Mesenchymal stem cell (in vitro differentiated cells and primary cell): ENCODE results near the gene GBX2.

ENCODE experiments used
- DNase-seq: peaks from one replicate; pipeline ENCODE4 v3.0.0-alpha.2; 2013
- H2AFZ ChIP-seq: one replicate; pipeline ENCODE4 v1.6.1; 2013; ENCODE audit warnings: low read depth, mild to moderate bottlenecking, control low read depth, inconsistent platforms, low read length, moderate library complexity
- H2AK5ac ChIP-seq: 2 replicates; pipeline ENCODE4 v1.6.1; 2013; ENCODE audit warnings: low read length, moderate library complexity, mild to moderate bottlenecking, inconsistent platforms; ENCODE audit not compliant: severe bottlenecking
- H2BK120ac ChIP-seq: one replicate; pipeline ENCODE4 v1.6.1; 2013; ENCODE audit warnings: low read depth, mild to moderate bottlenecking, inconsistent platforms, low read length, moderate library complexity
- H2BK12ac ChIP-seq, 2 experiments: one replicate each; pipeline ENCODE4 v1.6.1; 2013; ENCODE audit warnings: inconsistent platforms in 2 of 2, low read length in 2 of 2, mild to moderate bottlenecking in 2 of 2, moderate library complexity in 2 of 2, control low read depth in 1 of 2
- H2BK15ac ChIP-seq: one replicate; pipeline ENCODE4 v1.6.1; 2013; ENCODE audit warnings: mild to moderate bottlenecking, low read depth, inconsistent platforms; ENCODE audit not compliant: poor library complexity, severe bottlenecking
- H2BK5ac ChIP-seq: 2 replicates; pipeline ENCODE4 v1.6.1; 2013; ENCODE audit warnings: low read depth, mild to moderate bottlenecking, low read length, control low read depth, inconsistent platforms; ENCODE audit not compliant: poor library complexity, severe bottlenecking
- H3K14ac ChIP-seq, 2 experiments: one replicate each; pipeline ENCODE4 v1.6.1; 2013; ENCODE audit warnings: inconsistent platforms in 2 of 2, low read length in 2 of 2, control low read depth in 1 of 2, mild to moderate bottlenecking in 1 of 2, moderate library complexity in 1 of 2
- H3K18ac ChIP-seq, 2 experiments: one replicate each; pipeline ENCODE4 v1.6.1; 2013; ENCODE audit warnings: inconsistent platforms in 2 of 2, low read length in 2 of 2, control low read depth in 1 of 2, low read depth in 1 of 2, mild to moderate bottlenecking in 1 of 2
- H3K23ac ChIP-seq, 2 experiments: one replicate each; pipeline ENCODE4 v1.6.1; 2013; ENCODE audit warnings: inconsistent platforms in 2 of 2, low read length in 2 of 2, mild to moderate bottlenecking in 2 of 2, moderate library complexity in 2 of 2, control low read depth in 1 of 2
- H3K27ac ChIP-seq: 2 replicates; pipeline ENCODE4 v1.5.1; 2013; ENCODE audit warnings: mild to moderate bottlenecking, moderate library complexity, low read length, control low read depth, inconsistent platforms; ENCODE audit not compliant: poor library complexity, severe bottlenecking
- H3K27me3 ChIP-seq, 2 experiments: 2 replicates each; pipeline versions ENCODE4 v1.6.1 to v1.7.0; 2013; ENCODE audit warnings: low read length in 2 of 2, mild to moderate bottlenecking in 2 of 2, moderate library complexity in 2 of 2, control low read depth in 1 of 2, inconsistent platforms in 1 of 2; ENCODE audit not compliant: control insufficient read depth in 1 of 2, insufficient read depth in 1 of 2
- H3K36me3 ChIP-seq, 2 experiments: 2 replicates each; pipeline versions ENCODE4 v1.6.1 to v1.7.0; 2013; ENCODE audit warnings: low read length in 2 of 2, control low read depth in 1 of 2, inconsistent platforms in 1 of 2, low read depth in 1 of 2, mild to moderate bottlenecking in 1 of 2; ENCODE audit not compliant: insufficient read depth in 2 of 2, control insufficient read depth in 1 of 2
- H3K4ac ChIP-seq, 2 experiments: one replicate each; pipeline ENCODE4 v1.6.1; 2013; ENCODE audit warnings: inconsistent platforms in 2 of 2, low read length in 2 of 2, mild to moderate bottlenecking in 2 of 2, moderate library complexity in 2 of 2, control low read depth in 1 of 2, low read depth in 1 of 2
- H3K4me1 ChIP-seq: 2 replicates; pipeline ENCODE4 v1.6.1; 2013; ENCODE audit warnings: low read depth, low read length, control low read depth; ENCODE audit not compliant: control insufficient read depth, insufficient read depth
- H3K4me2 ChIP-seq: 2 replicates; pipeline ENCODE4 v1.6.1; 2013; ENCODE audit warnings: low read length, mild to moderate bottlenecking, inconsistent platforms; ENCODE audit not compliant: poor library complexity, severe bottlenecking
- H3K4me3 ChIP-seq, 2 experiments: 2 replicates each; pipeline versions ENCODE4 v1.5.1 to v1.7.0; 2013; ENCODE audit warnings: low read length in 2 of 2, mild to moderate bottlenecking in 2 of 2, control low read depth in 1 of 2, low read depth in 1 of 2; ENCODE audit not compliant: insufficient read depth in 1 of 2
- H3K79me1 ChIP-seq: replicated peaks from 2 replicates; pipeline ENCODE4 v1.6.1; 2013; ENCODE audit warnings: mild to moderate bottlenecking, control low read depth, low read length, inconsistent platforms; ENCODE audit not compliant: poor library complexity, severe bottlenecking
- H3K9ac ChIP-seq: 2 replicates; pipeline ENCODE4 v1.7.0; 2013; ENCODE audit warnings: mild to moderate bottlenecking, low read length, moderate library complexity
- H3K9me3 ChIP-seq: 2 replicates; pipeline ENCODE4 v1.7.0; 2013; ENCODE audit warnings: mild to moderate bottlenecking, low read length; ENCODE audit not compliant: control insufficient read depth
- H4K8ac ChIP-seq: one replicate; pipeline ENCODE4 v1.6.1; 2013; ENCODE audit warnings: inconsistent platforms, mild to moderate bottlenecking, low read length, moderate library complexity
- H4K91ac ChIP-seq: one replicate; pipeline ENCODE4 v1.6.1; 2013; ENCODE audit warnings: mild to moderate bottlenecking, low read length, inconsistent platforms
- WGBS: methylation state at CpG from one replicate; pipeline ENCODE4 v1.1.7; 2013; ENCODE audit warnings: mixed read lengths; 5-methylcytosine and 5-hydroxymethylcytosine counted together

GBX2 gene

GRCh38 chr2:236195726-236196125, 27.5 kb upstream of the GBX2 start:
- no peak overlapping the region for H3K9ac ChIP-seq
- no peak overlapping the region for H2AK5ac ChIP-seq
- no peak overlapping the region for H2BK120ac ChIP-seq
- H3K14ac ChIP-seq: no peak overlapping the region
- H2BK5ac ChIP-seq: no peak overlapping the region
- no peak overlapping the region for H4K91ac ChIP-seq
- H3K4ac ChIP-seq: no peak overlapping the region
- H3K79me1 ChIP-seq: no peaks in the 10 kb centered on the region
- H3K4me2 ChIP-seq: no peak overlapping the region
- H2AFZ ChIP-seq: no peak overlapping the region
- H3K4me3 ChIP-seq: no peak overlapping the region
- H3K4me1 ChIP-seq: peaks cover 5% of the 10 kb centered on the region
- no peaks in the 10 kb centered on the region for H3K9me3 ChIP-seq
- H3K36me3 ChIP-seq: no peaks in the 10 kb centered on the region
- no peak for DNase-seq
- H2BK15ac ChIP-seq: no peak overlapping the region
- H3K27ac ChIP-seq: no peak overlapping the region
- H3K23ac ChIP-seq: no peak overlapping the region
- H4K8ac ChIP-seq: no peak overlapping the region
- 81% methylated on average over 12 of the region's 12 CpGs for WGBS
- H3K27me3 ChIP-seq: peaks cover 0 to 29% of the 10 kb centered on the region in 2 experiments
- no peak overlapping the region for H3K18ac ChIP-seq
- H2BK12ac ChIP-seq: no peak overlapping the region

GRCh38 chr2:236194786-236195185, 26.6 kb upstream of the GBX2 start:
- H3K79me1 ChIP-seq: no peaks in the 10 kb centered on the region
- no peaks in the 10 kb centered on the region for H3K36me3 ChIP-seq
- no peaks in the 10 kb centered on the region for H3K9me3 ChIP-seq
- no peak overlapping the region for H3K4me2 ChIP-seq
- H4K91ac ChIP-seq: no peak overlapping the region
- H3K27ac ChIP-seq: no peak overlapping the region
- H3K4me1 ChIP-seq: peaks cover 3% of the 10 kb centered on the region
- H3K27me3 ChIP-seq: peaks cover 0 to 32% of the 10 kb centered on the region in 2 experiments
- H3K9ac ChIP-seq: no peak overlapping the region
- H2BK15ac ChIP-seq: no peak overlapping the region
- no peak for DNase-seq
- H2BK12ac ChIP-seq: no peak overlapping the region
- H2AFZ ChIP-seq: no peak overlapping the region
- H3K18ac ChIP-seq: no peak overlapping the region
- H2BK120ac ChIP-seq: no peak overlapping the region
- no peak overlapping the region for H3K4me3 ChIP-seq
- WGBS: 87% methylated on average over 12 of the region's 12 CpGs
- H3K4ac ChIP-seq: no peak overlapping the region
- no peak overlapping the region for H4K8ac ChIP-seq
- no peak overlapping the region for H3K23ac ChIP-seq
- no peak overlapping the region for H2AK5ac ChIP-seq
- H3K14ac ChIP-seq: no peak overlapping the region
- no peak overlapping the region for H2BK5ac ChIP-seq

GRCh38 chr2:236193026-236193425, 24.8 kb upstream of the GBX2 start:
- no peak for DNase-seq
- 81% methylated on average over 10 of the region's 10 CpGs for WGBS
- H2BK12ac ChIP-seq: no peak overlapping the region
- H3K18ac ChIP-seq: no peak overlapping the region
- no peak overlapping the region for H3K4me3 ChIP-seq
- H2BK5ac ChIP-seq: no peak overlapping the region
- H3K4ac ChIP-seq: no peak overlapping the region
- no peak overlapping the region for H3K4me2 ChIP-seq
- no peak overlapping the region for H3K9ac ChIP-seq
- H3K27ac ChIP-seq: no peak overlapping the region
- H3K36me3 ChIP-seq: no peaks in the 10 kb centered on the region
- H2BK15ac ChIP-seq: no peak overlapping the region
- peaks cover 3% of the 10 kb centered on the region for H3K4me1 ChIP-seq
- H3K27me3 ChIP-seq: peaks cover 0 to 37% of the 10 kb centered on the region in 2 experiments
- no peak overlapping the region for H2BK120ac ChIP-seq
- no peak overlapping the region for H4K8ac ChIP-seq
- H2AK5ac ChIP-seq: no peak overlapping the region
- no peak overlapping the region for H3K23ac ChIP-seq
- no peak overlapping the region for H4K91ac ChIP-seq
- no peak overlapping the region for H2AFZ ChIP-seq
- no peaks in the 10 kb centered on the region for H3K9me3 ChIP-seq
- no peaks in the 10 kb centered on the region for H3K79me1 ChIP-seq
- no peak overlapping the region for H3K14ac ChIP-seq

- Histone ChIP-seq H2BK120ac (no peak overlapping the region), H3K14ac (no peak overlapping the region), H3K4me2 (no peak overlapping the region), H3K23ac (no peak overlapping the region), H3K27ac (no peak overlapping the region), H3K18ac (no peak overlapping the region), H3K36me3 (no peaks in the 10 kb centered on the region), H3K79me1 (no peaks in the 10 kb centered on the region), H3K9me3 (no peaks in the 10 kb centered on the region), H3K9ac (no peak overlapping the region), H3K4me3 (no peak overlapping the region), H4K8ac (no peak overlapping the region), H3K27me3 (peaks cover 0 to 46% of the 10 kb centered on the region in 2 experiments), H2AK5ac (no peak overlapping the region), H4K91ac (no peak overlapping the region), H2AFZ (no peak overlapping the region), H2BK12ac (no peak overlapping the region), H3K4me1 (peaks cover 3% of the 10 kb centered on the region), H2BK5ac (no peak overlapping the region), H2BK15ac (no peak overlapping the region), H3K4ac (no peak overlapping the region)
- DNase-seq: no peak
- WGBS: 81% methylated on average over 2 of the region's 2 CpGs
Observed at GRCh38 chr2:236190674-236191073, 22.5 kb upstream of the GBX2 start.
